GM10847 (cell line): ENCODE measurements around the gene PROSER2.

Experiments
- POLR2A ChIP-seq: IDR thresholded peaks from 2 replicates; pipeline ENCODE4 v1.6.1; 2011; ENCODE audit not compliant: insufficient read length; ENCODE audit errors: extremely low read depth

PROSER2 gene

GRCh38 chr10:11896549-11897200 is 73.5 kb downstream of the PROSER2 start:
- no peak for TF ChIP-seq POLR2A

GRCh38 chr10:11898033-11898371 is 74.8 kb downstream of the PROSER2 start:
- no peak for TF ChIP-seq POLR2A

GRCh38 chr10:11898372-11899066 is 75.4 kb downstream of the PROSER2 start:
- no peak for TF ChIP-seq POLR2A

- no peak for TF ChIP-seq POLR2A
These were observed 76.1 kb downstream of the PROSER2 start for GRCh38 chr10:11899067-11899876.

GRCh38 chr10:11901036-11901301 is 77.8 kb downstream of the PROSER2 start:
- TF ChIP-seq POLR2A: no peak

GRCh38 chr10:11901454-11901832 is 78.3 kb downstream of the PROSER2 start:
- no peak for TF ChIP-seq POLR2A

GRCh38 chr10:11901833-11902475 is 78.8 kb downstream of the PROSER2 start:
- TF ChIP-seq POLR2A: no peak

GRCh38 chr10:11902646-11903045 is 79.5 kb downstream of the PROSER2 start:
- no peak for TF ChIP-seq POLR2A

GRCh38 chr10:11906714-11907113 is 83.6 kb downstream of the PROSER2 start:
- no peak for TF ChIP-seq POLR2A

GRCh38 chr10:11907914-11908313 is 84.8 kb downstream of the PROSER2 start:
- TF ChIP-seq POLR2A: no peak

GRCh38 chr10:11908536-11908935 is 85.4 kb downstream of the PROSER2 start:
- no peak for TF ChIP-seq POLR2A

- no peak for TF ChIP-seq POLR2A
These were observed 85.8 kb downstream of the PROSER2 start for GRCh38 chr10:11908991-11909390.

- TF ChIP-seq POLR2A: no peak
These were observed 86.5 kb downstream of the PROSER2 start for GRCh38 chr10:11909618-11910017.

- no peak for TF ChIP-seq POLR2A
These were observed 86.9 kb downstream of the PROSER2 start for GRCh38 chr10:11910102-11910501.

GRCh38 chr10:11913079-11913641 is 90.0 kb downstream of the PROSER2 start:
- no peak for TF ChIP-seq POLR2A

- TF ChIP-seq POLR2A: no peak
These were observed 95.2 kb downstream of the PROSER2 start for GRCh38 chr10:11918384-11918783.
